Endothelial cell of umbilical vein (primary cell): ENCODE data around the gene RCAN3. TPM values are rescaled to one million over a fixed set of nuclear protein-coding genes. Genes with fewer than 3 reads are reported as not detected.

Source experiments
- BruUV-seq: library from RNA; stranded (reverse); fragments of 400-500 nt; replicated peaks from 2 replicates; lab custom pipeline; 2021; lab: Mats Ljungman, UMichigan
- CTCF ChIA-PET: fragments of 300-600, 350-600 bp; sonication (Branson Sonifier 250); formaldehyde crosslinking; loops from one replicate; lab custom pipeline; 2021; ENCODE audit warnings: antibody characterized with exemption, inconsistent platforms; lab: Charles Lee
- POLR2A ChIA-PET: fragments of 300-600, 350-600 bp; sonication (Branson Sonifier 250); formaldehyde crosslinking; loops from one replicate; lab custom pipeline; 2021; ENCODE audit warnings: antibody characterized with exemption, inconsistent platforms; lab: Charles Lee
- DNase-seq: peaks from one replicate; pipeline ENCODE4 v3.0.0-alpha.2; 2011; ENCODE audit warnings: low read depth, low spot score
- FAIRE-seq: peaks from 2 replicates; lab custom pipeline; 2011; peaks lifted over from hg19 to GRCh38; lab: Jason Lieb, UNC
- H2AFZ ChIP-seq: 2 replicates; pipeline ENCODE4 v1.6.0; 2012; ENCODE audit warnings: low read depth, low read length, control low read depth, inconsistent platforms
- H3K27ac ChIP-seq: 2 replicates; pipeline ENCODE4 v1.5.1; 2011; ENCODE audit warnings: low read depth, mild to moderate bottlenecking, control low read depth, low read length, moderate library complexity; ENCODE audit not compliant: insufficient read depth
- H3K27me3 ChIP-seq, 2 experiments: 2 replicates each; pipeline versions ENCODE4 v1.6.0 to v1.6.1; 2011; ENCODE audit warnings: low read length in 2 of 2, mixed read lengths in 1 of 2; ENCODE audit not compliant: control insufficient read depth in 2 of 2, insufficient read depth in 2 of 2
- H3K36me3 ChIP-seq, 2 experiments: 2 replicates in 1 of 2; 3 replicates in 1 of 2; pipeline ENCODE4 v1.5.1; 2011; ENCODE audit warnings: low read length in 2 of 2, mild to moderate bottlenecking in 1 of 2, moderate library complexity in 1 of 2; ENCODE audit not compliant: control insufficient read depth in 2 of 2, insufficient read depth in 2 of 2; ENCODE audit errors: extremely low read depth in 1 of 2
- H3K4me1 ChIP-seq: 3 replicates; pipeline ENCODE4 v1.5.1; 2011; ENCODE audit warnings: mild to moderate bottlenecking, low read length; ENCODE audit not compliant: control insufficient read depth, insufficient read depth; ENCODE audit errors: extremely low read depth
- H3K4me2 ChIP-seq: 2 replicates; pipeline ENCODE4 v1.6.1; 2011; ENCODE audit warnings: low read length, control low read depth, mixed read lengths; ENCODE audit not compliant: insufficient read depth
- H3K4me3 ChIP-seq, 3 experiments: fragments of 200-600 bp in 1 of 3; sonication (generic), shearing (Covaris generic) in 1 of 3; replicated peaks in 1 of 3; 2 replicates each; pipeline ENCODE4 v1.5.1; 2011 to 2016; ENCODE audit warnings: control low read depth in 3 of 3, low read length in 3 of 3, mild to moderate bottlenecking in 2 of 3, inconsistent platforms in 1 of 3, low read depth in 1 of 3, moderate library complexity in 1 of 3; ENCODE audit not compliant: insufficient read depth in 1 of 3
- H3K79me2 ChIP-seq: 2 replicates; pipeline ENCODE4 v1.6.0; 2012; ENCODE audit warnings: low read length, inconsistent platforms; ENCODE audit not compliant: control insufficient read depth, insufficient read depth
- H3K9ac ChIP-seq: replicated peaks from 2 replicates; pipeline ENCODE3; 2011; ENCODE audit warnings: low read length, control low read depth; ENCODE audit not compliant: insufficient read depth; ENCODE audit errors: extremely low read depth
- H3K9me1 ChIP-seq: replicated peaks from 3 replicates; pipeline ENCODE4 v1.6.0; 2011; ENCODE audit warnings: mild to moderate bottlenecking, low read length; ENCODE audit not compliant: control insufficient read depth, insufficient read depth; ENCODE audit errors: extremely low read depth
- H3K9me3 ChIP-seq: replicated peaks from 2 replicates; pipeline ENCODE4 v1.5.1; 2012; ENCODE audit warnings: low read length, inconsistent platforms; ENCODE audit not compliant: control insufficient read depth, insufficient read depth
- H4K20me1 ChIP-seq: replicated peaks from 2 replicates; pipeline ENCODE3; 2011; ENCODE audit warnings: mild to moderate bottlenecking, low read length; ENCODE audit not compliant: control insufficient read depth, insufficient read depth; ENCODE audit errors: extremely low read depth
- CTCF ChIP-seq, 2 donors: IDR thresholded peaks; 1 replicate in 1 of 2; 2 replicates in 1 of 2; pipeline ENCODE4 v1.5.1; 2011; ENCODE audit warnings: low read length in 2 of 2, mild to moderate bottlenecking in 2 of 2, moderate library complexity in 2 of 2, control low read depth in 1 of 2, inconsistent platforms in 1 of 2, low read depth in 1 of 2; ENCODE audit not compliant: insufficient read depth in 1 of 2; ENCODE audit errors: extremely low read depth in 1 of 2
- EZH2 ChIP-seq: IDR thresholded peaks from 2 replicates; pipeline ENCODE4 v1.6.1; 2012; ENCODE audit warnings: borderline replicate concordance, low read depth, mild to moderate bottlenecking, moderate library complexity, low read length, inconsistent platforms; ENCODE audit not compliant: severe bottlenecking
- FOS ChIP-seq: IDR thresholded peaks from 2 replicates; pipeline ENCODE4 v1.6.1; 2011; ENCODE audit warnings: mild to moderate bottlenecking, low read length, moderate library complexity, borderline replicate concordance; ENCODE audit not compliant: insufficient read depth
- GATA2 ChIP-seq: IDR thresholded peaks from 2 replicates; pipeline ENCODE4 v1.7.0; 2011; ENCODE audit warnings: low read depth, mild to moderate bottlenecking, moderate library complexity, mixed read lengths, low read length; ENCODE audit not compliant: insufficient read length, insufficient read depth
- JUN ChIP-seq: IDR thresholded peaks from 2 replicates; pipeline ENCODE4 v1.6.1; 2011; ENCODE audit warnings: borderline replicate concordance, low read depth; ENCODE audit not compliant: insufficient read length, insufficient read depth
- MAX ChIP-seq: IDR thresholded peaks from 2 replicates; pipeline ENCODE4 v1.6.1; 2011; ENCODE audit not compliant: insufficient read depth, insufficient read length
- MYC ChIP-seq: IDR thresholded peaks from one replicate; pipeline ENCODE4 v1.6.1; 2011; ENCODE audit warnings: mild to moderate bottlenecking, low read depth, low read length
- POLR2A ChIP-seq: IDR thresholded peaks from 2 replicates; pipeline ENCODE4 v1.6.1; 2012; ENCODE audit warnings: low read depth, mild to moderate bottlenecking, control low read depth, low read length
- POLR2AphosphoS5 ChIP-seq: IDR thresholded peaks from 2 replicates; pipeline ENCODE4 v1.6.1; 2012; ENCODE audit warnings: low read depth, mild to moderate bottlenecking, control low read depth, low read length, moderate library complexity; ENCODE audit not compliant: insufficient read depth
- dilution Hi-C: fragments of 300-500 bp; cut with MboI; formaldehyde crosslinking; loops from one replicate; pipeline ENCODE4 v1.15.0; 2019; ENCODE audit warnings: low sequenced_read_pairs; ENCODE audit not compliant: extremely low pct_ligation_motif_present
- intact Hi-C: fragments of 100-400 bp; cut with micrococcal nuclease; formaldehyde crosslinking; loops from one replicate; pipeline ENCODE4 v1.10.0; 2022
- polyA plus RNA-seq, 4 experiments: library from polyadenylated mRNA; depleted of rRNA in 3 of 4; stranded (reverse) in 3 of 4; unstranded in 1 of 4; fragments of >200 nt; gene quantifications; 2 replicates each; pipeline versions ENCODE4 v1.2.1 to v1.2.3, GENCODE V29; 2011 to 2012; ENCODE audit warnings: missing spikeins in 1 of 4
- total RNA-seq: library from RNA; stranded (reverse); gene quantifications from 2 replicates; pipeline ENCODE4 v1.2.3, GENCODE V29; 2021

RCAN3 gene
- total and polyA plus RNA-seq, 2 donors (not counting 3 experiments of a cell fraction or from before 2014, with no cell fraction given), result 0.99 to 5.1 TPM

GRCh38 chr1:24486331-24487065 lies 16.1 kb upstream of the RCAN3 start:
- Histone ChIP-seq H2AFZ (no peak overlapping the region), H3K36me3 (no peaks in the 10 kb centered on the region), H3K4me3 (no peak overlapping the region), H3K4me2 (no peak overlapping the region), H3K79me2 (no peaks in the 10 kb centered on the region), H4K20me1 (no peaks in the 10 kb centered on the region), H3K27ac (no peak overlapping the region), H3K4me1 (no peaks in the 10 kb centered on the region), H3K27me3 (no peaks in the 10 kb centered on the region), H3K9me1 (no peaks in the 10 kb centered on the region), H3K9me3 (no peaks in the 10 kb centered on the region), H3K9ac (no peak overlapping the region)
- BruUV-seq, result no TSS peak
- ChIA-PET CTCF (interaction anchor here (1.2 kb wide), 1 partner anchor 41 kb away, joined by 3 read pairs; no protein-coding TSS in a partner anchor), POLR2A (no interaction called here)
- DNase-seq (no peak), FAIRE-seq (no peak)
- dilution Hi-C loops (no loop called here), intact Hi-C loops (no loop called here)
- TF ChIP-seq FOS (no peak), GATA2 (no peak), POLR2AphosphoS5 (no peak), EZH2 (no peak), JUN (no peak), POLR2A (no peak), CTCF (IDR thresholded peaks at IDR 0.05; ENCODE audit: extremely low read depth in 1 of 2, insufficient read depth in 1 of 2, low read depth in 1 of 2, low read length in 2 of 2) (no peak), MAX (no peak), MYC (no peak)
